Neuronal stem cell (in vitro differentiated cells): ENCODE data around the gene RAB42.
"Not testable (repeated sequence)": the region's sequence is repeated elsewhere in the genome, so short reads cannot be mapped to it uniquely, and the experiment has no call there.

Experiments
- DNase-seq: peaks from one replicate; pipeline ENCODE4 v3.0.0-alpha.2; 2013; ENCODE audit warnings: low spot score
- H2AFZ ChIP-seq: one replicate; pipeline ENCODE4 v1.6.1; 2013; ENCODE audit warnings: mild to moderate bottlenecking, low read length, inconsistent platforms
- H2AK5ac ChIP-seq: 2 replicates; pipeline ENCODE4 v1.6.1; 2013; ENCODE audit warnings: low read depth, mild to moderate bottlenecking, inconsistent platforms, low read length, moderate library complexity, mixed read lengths
- H2BK120ac ChIP-seq: 2 replicates; pipeline ENCODE4 v1.6.1; 2013; ENCODE audit warnings: low read depth, mild to moderate bottlenecking, inconsistent platforms, low read length, moderate library complexity, mixed read lengths
- H2BK12ac ChIP-seq: one replicate; pipeline ENCODE4 v1.6.1; 2013; ENCODE audit warnings: low read length, inconsistent platforms
- H2BK15ac ChIP-seq: 2 replicates; pipeline ENCODE4 v1.6.1; 2013; ENCODE audit warnings: mild to moderate bottlenecking, low read length, inconsistent platforms, mixed read lengths
- H2BK5ac ChIP-seq: one replicate; pipeline ENCODE4 v1.6.1; 2013; ENCODE audit warnings: inconsistent platforms, mild to moderate bottlenecking, low read length, moderate library complexity
- H3K14ac ChIP-seq: one replicate; pipeline ENCODE4 v1.6.1; 2013; ENCODE audit warnings: low read length, inconsistent platforms
- H3K18ac ChIP-seq: 2 replicates; pipeline ENCODE4 v1.6.1; 2013; ENCODE audit warnings: low read length, inconsistent platforms
- H3K23ac ChIP-seq: 2 replicates; pipeline ENCODE4 v1.6.1; 2013; ENCODE audit warnings: low read depth, mild to moderate bottlenecking, mixed read lengths, low read length, inconsistent platforms; ENCODE audit not compliant: poor library complexity
- H3K27ac ChIP-seq: replicated peaks from 3 replicates; pipeline ENCODE4 v1.5.1; 2013; ENCODE audit warnings: low read length, inconsistent platforms
- H3K27me3 ChIP-seq, 3 experiments: 2 replicates each; pipeline ENCODE4 v1.6.1; 2013; ENCODE audit warnings: low read length in 3 of 3, mild to moderate bottlenecking in 2 of 3, inconsistent platforms in 1 of 3, low read depth in 1 of 3, mixed read lengths in 1 of 3, moderate library complexity in 1 of 3; ENCODE audit not compliant: control insufficient read depth in 3 of 3, insufficient read depth in 3 of 3
- H3K36me3 ChIP-seq, 2 donors: replicated peaks in 1 of 2; 2 replicates each; pipeline ENCODE4 v1.6.1; 2013; ENCODE audit warnings: low read length in 2 of 2; ENCODE audit not compliant: control insufficient read depth in 2 of 2, insufficient read depth in 2 of 2
- H3K4ac ChIP-seq: 2 replicates; pipeline ENCODE4 v1.6.1; 2013; ENCODE audit warnings: inconsistent platforms, mild to moderate bottlenecking, low read length, moderate library complexity
- H3K4me1 ChIP-seq, 2 donors: 1 replicate in 1 of 2; 2 replicates in 1 of 2; pipeline ENCODE4 v1.6.1; 2013; ENCODE audit warnings: low read length in 2 of 2, low read depth in 1 of 2; ENCODE audit not compliant: control insufficient read depth in 2 of 2, insufficient read depth in 1 of 2
- H3K4me2 ChIP-seq: one replicate; pipeline ENCODE4 v1.6.1; 2013; ENCODE audit warnings: mild to moderate bottlenecking, low read length, inconsistent platforms; ENCODE audit not compliant: insufficient read depth, poor library complexity, severe bottlenecking
- H3K4me3 ChIP-seq, 2 donors: 2 replicates each; pipeline ENCODE4 v1.5.1; 2013; ENCODE audit warnings: low read length in 2 of 2, mild to moderate bottlenecking in 2 of 2, inconsistent platforms in 1 of 2, moderate library complexity in 1 of 2
- H3K79me1 ChIP-seq: one replicate; pipeline ENCODE4 v1.6.1; 2013; ENCODE audit warnings: low read depth, mild to moderate bottlenecking, inconsistent platforms, low read length, moderate library complexity
- H3K9ac ChIP-seq: one replicate; pipeline ENCODE4 v1.6.1; 2013; ENCODE audit warnings: mild to moderate bottlenecking, low read depth, low read length, inconsistent platforms; ENCODE audit not compliant: poor library complexity
- H3K9me3 ChIP-seq, 2 donors: replicated peaks in 1 of 2; 2 replicates each; pipeline versions ENCODE3 to v1.6.1; 2013; ENCODE audit warnings: low read length in 2 of 2, mild to moderate bottlenecking in 2 of 2, inconsistent platforms in 1 of 2, low read depth in 1 of 2, mixed read lengths in 1 of 2, moderate library complexity in 1 of 2; ENCODE audit not compliant: control insufficient read depth in 2 of 2, insufficient read depth in 1 of 2
- H4K8ac ChIP-seq: one replicate; pipeline ENCODE4 v1.6.1; 2013; ENCODE audit warnings: low read depth, mild to moderate bottlenecking, inconsistent platforms, low read length, moderate library complexity
- H4K91ac ChIP-seq: one replicate; pipeline ENCODE4 v1.6.1; 2013; ENCODE audit warnings: low read length, low read depth, mild to moderate bottlenecking, inconsistent platforms; ENCODE audit not compliant: poor library complexity
- WGBS, 2 donors: extraction: QIAGEN DNeasy Blood & Tissue Kit; methylation state at CpG; one replicate each; pipeline ENCODE4 v1.1.7; 2013; ENCODE audit warnings: missing lambda C conversion rate in 2 of 2, mixed read lengths in 1 of 2; ENCODE audit not compliant: insufficient read length in 2 of 2, insufficient replicate concordance in 1 of 2; ENCODE audit errors: extremely low coverage in 2 of 2; 5-methylcytosine and 5-hydroxymethylcytosine counted together

Gene RAB42

DNA sequence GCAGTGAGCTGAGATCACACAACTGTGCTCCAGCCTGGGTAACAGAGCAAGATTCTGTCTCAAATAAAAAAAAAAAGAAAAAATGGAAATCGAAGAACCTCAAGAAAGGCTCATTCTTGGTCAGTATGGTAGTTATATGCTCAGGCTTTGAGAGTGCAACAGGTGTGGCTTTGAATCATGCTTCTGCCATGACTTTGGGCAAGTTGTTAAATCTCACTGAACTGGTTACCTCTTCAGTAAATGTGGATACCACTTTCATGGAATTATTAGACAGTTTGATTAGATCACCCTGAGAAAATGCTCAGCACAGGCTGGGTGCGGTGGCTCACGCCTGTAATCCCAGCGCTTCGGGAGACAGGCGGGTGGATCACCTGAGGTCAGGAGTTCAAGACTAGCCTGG, 26.3 kb upstream of the RAB42 start:
- no peak overlapping the region for H2AK5ac ChIP-seq
- H3K4me1 ChIP-seq, result no peaks in the 10 kb centered on the region
- no peak overlapping the region for H3K9ac ChIP-seq
- H3K18ac ChIP-seq, result no peak overlapping the region
- DNase-seq, result no peak
- H3K4ac ChIP-seq, result no peak overlapping the region
- H2BK5ac ChIP-seq, result no peak overlapping the region
- no peak overlapping the region for H2BK12ac ChIP-seq
- H2BK120ac ChIP-seq, result no peak overlapping the region
- H3K4me2 ChIP-seq, result no peak overlapping the region
- no peak overlapping the region for H3K23ac ChIP-seq
- no peaks in the 10 kb centered on the region for H3K9me3 ChIP-seq
- no peak overlapping the region for H3K4me3 ChIP-seq
- H3K27me3 ChIP-seq, result no peaks in the 10 kb centered on the region
- H3K36me3 ChIP-seq, result peaks cover 30 to 79% of the 10 kb centered on the region in 2 donors
- H2AFZ ChIP-seq, result no peak overlapping the region
- no peak overlapping the region for H3K14ac ChIP-seq
- H3K79me1 ChIP-seq, result no peaks in the 10 kb centered on the region
- no peak overlapping the region for H4K91ac ChIP-seq
- H4K8ac ChIP-seq, result no peak overlapping the region
- no CpG with 5 or more reads among the region's 6 CpGs for WGBS, 2 donors
- H2BK15ac ChIP-seq, result no peak overlapping the region
- H3K27ac ChIP-seq, result no peak overlapping the region

DNA sequence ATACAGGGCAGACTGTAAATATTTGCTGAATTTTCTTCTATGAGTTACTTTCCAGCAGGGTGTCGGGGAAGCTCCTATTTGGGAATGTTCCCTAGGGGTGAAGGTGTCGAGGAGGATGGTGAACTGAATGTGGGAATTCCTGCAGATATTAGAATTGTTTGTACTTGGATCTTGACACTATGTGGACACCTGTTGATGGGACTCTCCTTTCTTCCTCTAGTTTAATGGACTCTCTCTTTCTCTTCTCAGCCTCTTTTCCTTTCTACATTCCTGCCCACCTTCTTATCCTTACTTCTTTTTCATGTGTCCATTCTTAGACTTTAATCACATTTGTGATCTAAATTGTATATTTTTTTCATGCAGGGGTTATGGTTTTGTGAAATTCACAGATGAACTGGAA, 25.1 kb upstream of the RAB42 start:
- no peak overlapping the region for H3K27ac ChIP-seq
- peaks cover 27 to 78% of the 10 kb centered on the region in 2 donors for H3K36me3 ChIP-seq

DNA sequence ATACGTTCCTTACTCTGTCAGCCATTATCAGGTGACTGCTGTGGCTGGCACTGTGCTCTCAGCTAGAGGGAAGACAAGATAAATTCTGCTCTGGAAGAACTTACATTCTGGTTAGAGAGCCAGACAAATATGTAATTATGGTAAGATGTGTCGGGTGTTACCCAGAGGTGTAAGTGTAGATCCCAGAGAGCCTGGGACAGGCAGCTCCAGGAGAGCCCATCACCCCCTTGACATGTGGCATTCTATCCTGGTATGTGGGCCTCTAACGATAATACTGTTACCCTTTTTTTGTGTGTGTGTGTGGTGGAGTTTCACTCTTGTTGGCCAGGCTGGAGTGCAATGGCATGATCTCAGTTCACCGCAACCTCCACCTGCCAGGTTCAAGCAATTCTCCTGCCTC, 20.2 kb upstream of the RAB42 start:
- no peak overlapping the region for H3K14ac ChIP-seq
- H2BK5ac ChIP-seq, result no peak overlapping the region
- no CpG with 5 or more reads among the region's 4 CpGs for WGBS, 2 donors
- no peaks in the 10 kb centered on the region for H3K79me1 ChIP-seq
- no peak overlapping the region for H3K18ac ChIP-seq
- H3K4ac ChIP-seq, result no peak overlapping the region
- H3K9ac ChIP-seq, result no peak overlapping the region
- no peaks in the 10 kb centered on the region for H3K27me3 ChIP-seq
- H3K4me1 ChIP-seq, result no peaks in the 10 kb centered on the region
- H2BK12ac ChIP-seq, result no peak overlapping the region
- H3K4me3 ChIP-seq, result no peak overlapping the region
- no peak overlapping the region for H2BK15ac ChIP-seq
- H3K4me2 ChIP-seq, result no peak overlapping the region
- no peaks in the 10 kb centered on the region for H3K9me3 ChIP-seq
- H2AFZ ChIP-seq, result no peak overlapping the region
- no peak overlapping the region for H3K27ac ChIP-seq
- H3K23ac ChIP-seq, result no peak overlapping the region
- H4K91ac ChIP-seq, result no peak overlapping the region
- no peak overlapping the region for H2BK120ac ChIP-seq
- no peak overlapping the region for H4K8ac ChIP-seq
- DNase-seq, result no peak
- peaks cover 23 to 76% of the 10 kb centered on the region in 2 donors for H3K36me3 ChIP-seq
- no peak overlapping the region for H2AK5ac ChIP-seq

More for the DNA sequence above, 25.1 kb upstream of the RAB42 start:
- Histone ChIP-seq H3K4ac (no peak overlapping the region), H2AFZ (no peak overlapping the region), H2BK12ac (no peak overlapping the region), H4K91ac (no peak overlapping the region), H3K18ac (no peak overlapping the region), H3K14ac (no peak overlapping the region), H2BK15ac (no peak overlapping the region), H2BK120ac (no peak overlapping the region), H4K8ac (no peak overlapping the region), H3K4me1 (no peaks in the 10 kb centered on the region), H3K27me3 (no peaks in the 10 kb centered on the region), H3K4me3 (no peak overlapping the region), H3K23ac (no peak overlapping the region), H3K9ac (no peak overlapping the region), H3K79me1 (no peaks in the 10 kb centered on the region), H2AK5ac (no peak overlapping the region), H2BK5ac (no peak overlapping the region), H3K9me3 (no peaks in the 10 kb centered on the region), H3K4me2 (no peak overlapping the region)
- no peak for DNase-seq
- no CpG with 5 or more reads among the region's 2 CpGs for WGBS, 2 donors

DNA sequence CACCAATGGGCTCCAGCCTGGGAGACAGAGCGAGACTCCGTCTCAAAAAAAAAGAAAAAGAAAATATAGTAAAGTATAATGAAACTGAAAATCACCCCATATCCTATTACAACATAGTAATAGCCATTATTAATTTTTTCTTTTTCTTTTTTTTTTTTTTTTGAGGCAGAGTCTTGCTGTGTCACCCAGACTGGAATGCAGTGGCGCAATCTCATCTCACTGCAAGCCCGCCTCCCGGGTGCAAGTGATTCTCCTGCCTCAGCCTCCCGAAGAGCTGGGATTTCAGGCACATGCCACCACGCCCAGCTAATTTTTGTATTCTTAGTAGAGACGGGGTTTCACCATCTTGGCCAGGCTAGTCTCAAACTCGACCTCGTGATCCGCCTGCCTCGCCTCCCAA, 19.2 kb upstream of the RAB42 start:
- H3K79me1 ChIP-seq, H3K4me3 ChIP-seq, H3K23ac ChIP-seq, H2AFZ ChIP-seq, H2AK5ac ChIP-seq, H3K4me2 ChIP-seq, H3K9ac ChIP-seq, H3K27me3 ChIP-seq, H2BK12ac ChIP-seq, H2BK15ac ChIP-seq, H3K9me3 ChIP-seq, H4K91ac ChIP-seq, H3K27ac ChIP-seq, H2BK120ac ChIP-seq, H3K18ac ChIP-seq, H4K8ac ChIP-seq, DNase-seq, H3K14ac ChIP-seq, H2BK5ac ChIP-seq, H3K4ac ChIP-seq, H3K4me1 ChIP-seq: not testable (repeated sequence)
- peaks cover 27 to 76% of the 10 kb centered on the region in 2 donors for H3K36me3 ChIP-seq
- no CpG with 5 or more reads among the region's 12 CpGs for WGBS, 2 donors
